Mesendoderm (in vitro differentiated cells): ENCODE results near the gene GCNT2. TPM values are rescaled to one million over a fixed set of nuclear protein-coding genes. Genes with fewer than 3 reads are reported as not detected.

Experiments
- DNase-seq: peaks from one replicate; pipeline ENCODE4 v3.0.0; 2013
- H2AK5ac ChIP-seq: 2 replicates; pipeline ENCODE4 v1.6.1; 2013; ENCODE audit warnings: low read length, inconsistent platforms
- H2BK120ac ChIP-seq: 2 replicates; pipeline ENCODE4 v1.6.1; 2013; ENCODE audit warnings: low read depth, mild to moderate bottlenecking, low read length, moderate library complexity, mixed read lengths
- H2BK15ac ChIP-seq: replicated peaks from 2 replicates; pipeline ENCODE4 v1.6.1; 2013; ENCODE audit warnings: low read depth, mild to moderate bottlenecking, moderate library complexity
- H2BK5ac ChIP-seq: 2 replicates; pipeline ENCODE4 v1.6.1; 2013; ENCODE audit warnings: low read length, inconsistent platforms
- H3K18ac ChIP-seq: 2 replicates; pipeline ENCODE4 v1.6.1; 2013; ENCODE audit warnings: mild to moderate bottlenecking, low read length, mixed read lengths
- H3K23ac ChIP-seq: one replicate; pipeline ENCODE4 v1.6.1; 2013; ENCODE audit warnings: low read length
- H3K27ac ChIP-seq: 2 replicates; pipeline ENCODE4 v1.5.1; 2013; ENCODE audit warnings: low read depth, mild to moderate bottlenecking, inconsistent platforms, low read length, moderate library complexity
- H3K27me3 ChIP-seq: 2 replicates; pipeline ENCODE4 v1.6.1; 2013; ENCODE audit warnings: low read length, control low read depth, mild to moderate bottlenecking, inconsistent platforms; ENCODE audit not compliant: insufficient read depth, poor library complexity
- H3K36me3 ChIP-seq: 2 replicates; pipeline ENCODE4 v1.6.1; 2013; ENCODE audit warnings: low read length, inconsistent platforms; ENCODE audit not compliant: control insufficient read depth, insufficient read depth
- H3K4ac ChIP-seq: one replicate; pipeline ENCODE4 v1.6.1; 2013; ENCODE audit warnings: low read depth, mild to moderate bottlenecking, low read length, moderate library complexity
- H3K4me1 ChIP-seq: 2 replicates; pipeline ENCODE4 v1.6.1; 2013; ENCODE audit warnings: low read depth, low read length, inconsistent platforms; ENCODE audit not compliant: control insufficient read depth
- H3K4me2 ChIP-seq: 2 replicates; pipeline ENCODE4 v1.6.1; 2013; ENCODE audit warnings: low read length
- H3K4me3 ChIP-seq: 2 replicates; pipeline ENCODE4 v1.5.1; 2013; ENCODE audit warnings: mild to moderate bottlenecking, low read length
- H3K56ac ChIP-seq: one replicate; pipeline ENCODE4 v1.6.1; 2013; ENCODE audit warnings: low read length
- H3K79me1 ChIP-seq: 2 replicates; pipeline ENCODE4 v1.6.1; 2013; ENCODE audit warnings: low read length, inconsistent platforms
- H3K79me2 ChIP-seq: 2 replicates; pipeline ENCODE4 v1.6.1; 2013; ENCODE audit warnings: mild to moderate bottlenecking, low read length; ENCODE audit not compliant: control insufficient read depth, insufficient read depth
- H3K9ac ChIP-seq: 2 replicates; pipeline ENCODE4 v1.6.1; 2013; ENCODE audit warnings: low read length, inconsistent platforms
- H4K5ac ChIP-seq: one replicate; pipeline ENCODE4 v1.6.1; 2013; ENCODE audit warnings: low read length
- H4K8ac ChIP-seq: one replicate; pipeline ENCODE4 v1.6.1; 2013; ENCODE audit warnings: low read depth, mild to moderate bottlenecking, control low read depth, low read length, moderate library complexity
- WGBS: extraction: QIAGEN DNeasy Blood & Tissue Kit; methylation state at CpG from one replicate; pipeline ENCODE4 v1.1.7; 2013; ENCODE audit warnings: low lambda C conversion rate, missing lambda C conversion rate; ENCODE audit not compliant: insufficient coverage; ENCODE audit errors: extremely low coverage; 5-methylcytosine and 5-hydroxymethylcytosine counted together
- small RNA-seq: library from polyadenylated mRNA; stranded (forward); fragments of <200 nt; extraction: miRNeasy Mini kit (QIAGEN cat#:217004); gene quantifications from one replicate; pipeline ENCODE3, GENCODE V24; 2013; ENCODE audit not compliant: insufficient read depth

Gene GCNT2

GRCh38 chr6:10668126-10668917, 147.2 kb downstream of the GCNT2 start:
- Histone ChIP-seq H3K4ac (no peak overlapping the region), H2BK5ac (no peak overlapping the region)
- WGBS, result no CpG with 5 or more reads among the region's 6 CpGs

GRCh38 chr6:10676403-10676802, 155.3 kb downstream of the GCNT2 start:
- Histone ChIP-seq H3K27ac (no peak overlapping the region), H3K79me2 (no peaks in the 10 kb centered on the region), H2BK5ac (no peak overlapping the region), H3K36me3 (no peaks in the 10 kb centered on the region), H3K4me1 (no peaks in the 10 kb centered on the region), H3K4me2 (no peak overlapping the region), H3K27me3 (no peaks in the 10 kb centered on the region), H4K5ac (no peak overlapping the region), H2BK120ac (no peak overlapping the region), H2BK15ac (no peak overlapping the region), H3K9ac (no peak overlapping the region), H3K23ac (no peak overlapping the region), H4K8ac (no peak overlapping the region), H3K79me1 (no peaks in the 10 kb centered on the region), H3K4me3 (no peak overlapping the region), H3K18ac (no peak overlapping the region), H3K56ac (no peak overlapping the region), H2AK5ac (no peak overlapping the region), H3K4ac (no peak overlapping the region)
- no CpG with 5 or more reads among the region's 7 CpGs for WGBS
- DNase-seq, result no peak

More at GRCh38 chr6:10668126-10668917, 147.2 kb downstream of the GCNT2 start:
- Histone ChIP-seq H3K79me1 (no peaks in the 10 kb centered on the region), H2BK15ac (no peak overlapping the region), H3K27me3 (no peaks in the 10 kb centered on the region), H3K4me2 (no peak overlapping the region), H3K56ac (no peak overlapping the region), H2BK120ac (no peak overlapping the region), H3K27ac (no peak overlapping the region), H3K9ac (no peak overlapping the region), H3K18ac (no peak overlapping the region), H3K23ac (no peak overlapping the region), H3K4me1 (no peaks in the 10 kb centered on the region), H3K79me2 (no peaks in the 10 kb centered on the region), H4K8ac (no peak overlapping the region), H2AK5ac (no peak overlapping the region), H4K5ac (no peak overlapping the region), H3K4me3 (no peak overlapping the region), H3K36me3 (no peaks in the 10 kb centered on the region)
- DNase-seq, result no peak

DNA sequence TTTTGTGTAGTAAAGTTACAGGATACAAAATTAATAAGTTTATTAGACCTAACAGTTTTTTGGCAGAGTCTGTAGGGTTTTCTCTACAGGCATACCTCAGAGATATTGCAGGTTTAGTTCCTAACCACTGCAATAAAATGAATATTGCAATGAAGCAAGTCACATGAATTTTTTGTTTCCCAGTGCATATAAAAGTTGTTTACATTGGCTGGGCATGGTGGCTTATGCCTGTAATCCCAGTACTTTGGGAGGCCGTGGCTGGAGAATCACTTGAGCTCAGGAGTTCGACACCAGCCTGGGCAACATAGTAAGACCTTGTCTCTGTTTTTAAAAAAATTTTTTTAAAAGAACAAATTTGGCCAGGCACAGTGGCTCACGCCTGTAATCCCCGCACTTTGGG, 157.3 kb downstream of the GCNT2 start:
- WGBS, result no CpG with 5 or more reads among the region's 4 CpGs
- no peak overlapping the region for H3K23ac ChIP-seq
- no peak overlapping the region for H3K18ac ChIP-seq
- H3K4me2 ChIP-seq, result no peak overlapping the region
- DNase-seq, result no peak
- no peaks in the 10 kb centered on the region for H3K36me3 ChIP-seq
- no peak overlapping the region for H2BK5ac ChIP-seq
- H3K4ac ChIP-seq, result no peak overlapping the region
- H4K8ac ChIP-seq, result no peak overlapping the region
- no peak overlapping the region for H2BK15ac ChIP-seq
- no peak overlapping the region for H2BK120ac ChIP-seq
- H3K79me1 ChIP-seq, result no peaks in the 10 kb centered on the region
- no peak overlapping the region for H2AK5ac ChIP-seq
- H3K4me1 ChIP-seq, result peaks cover 2% of the 10 kb centered on the region
- no peak overlapping the region for H3K9ac ChIP-seq
- H3K79me2 ChIP-seq, result no peaks in the 10 kb centered on the region
- no peak overlapping the region for H3K4me3 ChIP-seq
- no peak overlapping the region for H3K27ac ChIP-seq
- no peak overlapping the region for H4K5ac ChIP-seq
- no peaks in the 10 kb centered on the region for H3K27me3 ChIP-seq
- no peak overlapping the region for H3K56ac ChIP-seq

Small RNA genes within 50 kb of the gene (small RNA-seq; reads per million reads assigned to genes)
- not detected for gene RF00019
